T-helper 1 cell treated with Interleukin-12 subunit alpha and Interleukin-12 subunit beta and Interleukin-4 antibody, amounts not matched to agents 30 ng/mL and 1 ng/mL, for 36 hours (primary cell): Measurements from ENCODE around the gene YARS1. TPM values are rescaled to one million over a fixed set of nuclear protein-coding genes. Genes with fewer than 3 reads are reported as not detected.
"Not testable (repeated sequence)": the region's sequence is repeated elsewhere in the genome, so short reads cannot be mapped to it uniquely, and the experiment has no call there.

Source experiments
- intact Hi-C: fragments of 100-400 bp; cut with micrococcal nuclease; formaldehyde crosslinking; loops from one replicate; pipeline ENCODE4 v1.15.1; 2024
- total RNA-seq: library from RNA; stranded (reverse); gene quantifications from 2 replicates; pipeline ENCODE4 v1.2.3, GENCODE V29; 2022

YARS1 gene
- total RNA-seq, 1 donor from 2014 or later, result 196 TPM

DNA sequence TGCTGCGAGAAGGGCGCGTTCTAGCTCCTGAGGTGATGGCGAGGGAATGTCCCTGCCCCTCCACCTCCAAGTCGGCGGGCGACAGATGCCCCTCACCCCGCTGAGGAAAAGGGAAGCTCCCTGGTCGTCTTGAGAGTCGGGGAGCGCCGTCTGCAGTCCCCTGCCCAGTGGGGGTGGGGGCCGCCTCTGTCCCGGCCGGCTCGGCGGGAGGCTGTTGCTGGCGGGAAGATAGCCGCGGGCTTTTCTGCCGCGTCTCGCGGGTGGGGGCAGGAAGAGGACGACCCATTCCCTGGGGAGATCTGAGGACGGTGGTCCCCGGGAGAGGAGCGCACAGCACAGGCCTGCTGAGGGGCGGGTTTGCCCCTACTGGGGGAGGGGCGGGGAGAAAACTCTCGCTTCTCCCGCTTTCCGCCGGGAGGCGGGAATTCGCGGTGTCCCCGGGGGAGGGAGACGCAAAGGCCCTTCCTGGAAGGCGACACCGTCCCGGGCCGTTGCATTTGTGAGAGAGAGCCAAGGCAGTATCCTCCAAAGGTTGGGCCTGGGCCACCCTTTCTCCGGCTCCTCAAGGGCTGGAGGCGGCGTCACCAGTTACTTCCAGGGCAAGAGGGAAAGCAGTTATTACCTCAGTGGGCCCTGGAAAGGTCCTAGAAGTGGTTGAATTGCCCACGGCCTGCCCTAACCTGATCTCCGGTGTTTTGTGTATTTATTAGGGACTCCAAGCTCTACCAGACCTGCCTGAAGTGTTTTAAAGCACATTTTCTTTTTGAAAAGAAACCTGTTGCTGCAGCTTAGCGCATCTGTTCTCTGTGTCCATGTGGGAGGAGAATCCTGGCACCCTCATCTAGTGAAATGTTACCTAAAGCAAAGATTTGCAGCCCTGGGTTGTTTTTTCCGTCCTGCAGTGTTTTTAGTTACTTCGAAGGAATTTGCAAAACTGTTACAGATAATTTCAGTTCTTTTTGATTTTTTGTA, 943 bp upstream of the YARS1 start:
- intact Hi-C loops, result loop anchor here (1.0 to 10.0 kb wide), 14 partner anchors 17 to 1521 kb away; partner anchors contain the start of genes AK2, BSDC1, RNF19B and SNRNP40

DNA sequence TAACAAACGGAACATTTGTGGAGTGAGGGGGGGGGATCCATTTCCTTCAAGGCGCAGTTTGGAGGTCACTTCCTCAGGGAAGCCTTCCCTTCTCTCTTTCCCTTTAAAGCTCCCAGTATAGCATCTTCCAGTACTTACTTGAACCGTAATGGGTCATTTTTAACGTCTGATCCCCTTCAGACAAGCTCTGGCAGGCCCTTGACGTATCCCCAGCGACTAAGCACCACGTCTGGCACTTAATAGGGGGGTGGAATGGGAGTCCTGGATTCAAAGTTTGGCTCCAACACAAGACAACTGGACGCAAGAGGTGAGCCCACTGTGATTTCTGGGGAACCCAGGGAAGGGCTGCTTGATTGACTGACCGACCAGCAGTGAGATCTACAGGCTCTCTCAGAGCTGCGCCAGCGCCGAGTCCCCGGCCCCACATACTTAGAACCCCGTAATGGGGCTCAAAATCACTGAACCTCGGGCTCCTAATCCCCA, 441 bp downstream of the YARS1 start:
- intact Hi-C loops, result loop anchor here (1.0 to 10.0 kb wide), 14 partner anchors 15 to 1519 kb away; partner anchors contain the start of genes AK2, BSDC1, RNF19B and SNRNP40

- intact Hi-C loops, result loop anchor here (10.0 kb wide), 1 partner anchor 639 kb away; the partner anchor contains the start of gene TXLNA
Measured at GRCh38 chr1:32813941-32814739, 3.0 kb downstream of the YARS1 start.

DNA sequence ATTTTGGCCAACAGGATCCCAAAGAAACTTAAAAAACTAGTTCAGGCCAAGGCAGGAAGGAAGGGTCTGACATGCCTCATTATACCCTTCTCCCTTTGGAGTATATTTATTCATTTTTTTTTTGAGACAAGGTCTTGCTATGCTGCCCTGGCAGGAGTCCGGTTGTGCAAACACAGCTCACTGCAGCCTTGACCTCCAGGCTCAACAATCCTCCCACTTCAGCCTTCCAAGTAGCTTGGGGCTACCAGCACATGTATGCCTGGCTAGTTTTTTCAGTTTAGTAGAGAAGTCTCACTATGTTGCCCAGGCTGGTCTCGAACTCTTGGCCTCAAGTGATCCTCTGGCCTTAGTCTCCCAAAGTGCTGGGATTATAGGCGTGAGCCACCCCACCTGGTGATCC, 5.2 kb downstream of the YARS1 start:
- intact Hi-C loops, result loop anchor here (10.0 kb wide), 1 partner anchor 637 kb away; the partner anchor contains the start of gene TXLNA

DNA sequence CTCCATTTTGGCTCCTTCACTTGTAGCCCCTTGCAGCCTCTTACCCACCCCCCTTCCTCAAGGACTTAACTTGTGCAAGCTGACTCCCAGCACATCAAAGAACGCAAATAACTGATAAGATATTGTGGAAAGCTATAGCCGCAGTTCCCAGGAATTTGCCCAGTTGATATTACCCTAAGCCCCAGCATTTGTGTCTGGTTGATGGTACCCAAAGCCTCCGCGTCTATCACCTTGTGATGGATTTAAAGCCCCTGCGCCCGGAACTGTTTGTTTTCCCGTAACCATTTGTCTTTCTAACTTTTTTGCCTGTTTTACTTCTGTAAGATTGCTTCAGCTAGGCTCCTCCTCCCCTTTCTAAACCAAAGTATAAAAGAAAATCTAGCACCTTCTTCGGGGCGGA, 5.9 kb downstream of the YARS1 start:
- intact Hi-C loops, result loop anchor here (10.0 kb wide), 1 partner anchor 636 kb away; the partner anchor contains the start of gene TXLNA

- intact Hi-C loops, result loop anchor here (10.0 kb wide), 1 partner anchor 636 kb away; the partner anchor contains the start of gene TXLNA
Measured at GRCh38 chr1:32810358-32810757, 6.8 kb downstream of the YARS1 start.

DNA sequence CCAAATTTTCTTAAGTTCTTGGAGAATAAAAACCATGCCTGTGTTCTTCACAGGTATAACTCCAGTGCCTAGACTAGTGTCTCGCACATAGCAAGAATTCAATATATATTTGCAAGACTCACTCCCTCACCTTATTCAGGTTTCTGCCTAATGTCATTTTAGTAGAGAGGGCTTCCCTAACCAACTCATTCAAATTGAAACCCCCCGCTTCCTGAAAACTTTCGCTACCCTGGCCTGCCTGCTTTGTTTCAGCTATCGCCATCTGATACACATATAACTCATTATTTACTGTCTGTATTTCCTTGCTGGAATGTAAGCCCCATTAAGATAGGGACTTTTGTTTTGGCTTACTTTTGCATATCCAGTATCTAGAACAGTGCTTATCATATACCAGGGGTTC, 8.6 kb downstream of the YARS1 start:
- intact Hi-C loops, result no loop called here

DNA sequence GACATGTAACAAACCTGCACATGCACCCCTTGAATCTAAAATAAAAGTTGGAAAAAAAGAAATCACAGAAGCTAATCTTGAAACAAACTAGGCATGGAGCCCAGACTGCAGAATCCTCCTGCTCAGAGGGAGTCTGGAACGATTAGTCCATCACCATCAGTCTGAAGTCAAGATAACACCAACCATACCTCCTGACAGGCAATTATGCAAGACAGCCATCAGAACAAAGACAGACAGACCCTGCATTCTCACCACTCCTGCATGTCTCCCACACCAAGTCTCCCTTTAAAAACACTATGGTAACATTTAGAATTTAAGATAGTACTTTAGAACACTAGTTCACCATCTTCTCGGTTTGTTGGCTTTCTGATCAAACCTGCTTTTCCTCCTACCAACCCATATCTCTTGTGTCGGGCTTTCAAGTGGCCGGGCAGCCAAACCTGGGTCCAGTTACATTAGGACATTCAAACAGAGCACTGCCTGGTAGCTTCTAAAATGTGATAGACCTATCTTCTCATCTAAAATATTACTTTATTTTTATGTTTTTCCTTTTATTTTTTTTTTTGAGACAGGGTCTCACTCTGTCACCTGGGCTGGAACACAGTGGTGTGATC, 10.1 kb downstream of the YARS1 start:
- intact Hi-C loops, result no loop called here

DNA sequence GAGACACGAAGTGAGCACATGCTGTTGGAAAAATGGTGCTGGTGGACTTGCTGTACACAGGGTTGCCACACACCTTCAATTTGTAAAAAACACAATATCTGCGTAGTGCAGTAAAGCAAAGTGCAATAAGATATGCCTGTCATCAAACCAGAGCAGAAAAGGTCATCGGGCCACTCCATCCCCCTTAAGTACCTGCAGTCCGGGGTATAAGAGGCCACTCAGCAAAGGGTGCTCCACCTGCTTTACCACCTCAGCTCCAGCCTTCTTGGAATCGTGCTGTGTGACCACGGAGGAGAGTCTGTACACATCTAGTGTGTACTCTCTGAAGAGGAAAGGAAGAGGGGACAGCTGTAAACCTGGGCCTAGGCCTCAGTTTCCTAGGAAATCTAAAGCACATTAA, 10.9 kb downstream of the YARS1 start:
- intact Hi-C loops, result no loop called here

GRCh38 chr1:32804460-32804859, 12.7 kb downstream of the YARS1 start:
- intact Hi-C loops, result not testable (repeated sequence)

DNA sequence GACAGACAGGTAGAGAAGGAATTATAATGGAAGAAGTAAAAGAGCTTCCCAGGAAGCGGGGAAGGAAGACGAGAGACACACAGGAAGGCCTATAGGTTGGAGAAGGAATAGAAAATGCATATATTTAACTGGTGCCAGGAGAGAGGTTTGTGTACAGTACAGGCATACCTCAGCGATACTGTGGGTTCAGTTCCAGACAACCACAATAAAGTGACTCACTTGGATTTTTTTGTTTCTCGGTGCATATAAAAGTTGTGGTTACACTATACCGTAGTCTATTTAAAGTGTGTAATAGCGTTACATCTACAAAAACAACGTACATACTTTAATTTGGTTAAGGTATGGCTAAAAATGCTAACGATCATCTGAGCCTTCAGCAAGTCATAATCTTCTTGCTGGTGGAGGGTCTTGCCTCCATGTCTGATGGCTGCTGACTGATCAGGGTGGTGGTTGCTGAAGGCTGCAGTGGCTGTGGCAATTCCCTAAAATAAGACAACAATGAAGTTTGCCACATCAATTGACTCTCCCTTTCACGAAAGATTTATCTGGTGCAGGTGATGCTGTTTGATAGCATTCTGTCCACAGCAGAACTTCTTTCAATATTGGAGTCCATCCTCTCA, 16.0 kb downstream of the YARS1 start:
- intact Hi-C loops, result loop anchor here (1.0 kb wide), 1 partner anchor 16 kb away; the partner anchor contains the start of genes S100PBP and YARS1

GRCh38 chr1:32798679-32799416, 18.3 kb downstream of the YARS1 start:
- intact Hi-C loops, result loop anchor here (1.0 to 5.0 kb wide), 7 partner anchors 26 to 548 kb away; partner anchors contain the start of genes AK2 and ZBTB8OS

DNA sequence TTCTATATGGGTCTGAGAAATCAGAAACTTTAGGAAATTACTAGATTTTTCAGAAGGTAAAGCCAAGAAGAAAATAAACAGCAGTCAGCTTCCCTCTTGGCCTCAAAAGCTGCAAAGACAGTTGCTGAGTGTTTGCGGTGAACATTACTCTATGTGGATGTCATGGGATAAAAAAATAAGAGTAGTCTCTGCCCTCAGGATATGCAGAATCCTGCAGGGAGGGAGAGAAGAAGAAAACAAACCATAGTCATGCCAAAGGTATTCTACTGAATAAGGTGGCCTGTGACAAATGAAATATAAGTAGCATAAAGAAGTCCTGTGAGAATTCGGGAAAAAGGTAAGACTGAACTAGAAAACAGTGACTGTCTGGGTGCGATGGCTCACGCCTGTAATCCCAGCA, 19.0 kb downstream of the YARS1 start:
- intact Hi-C loops, result loop anchor here (5.0 kb wide), 3 partner anchors 184 to 549 kb away; no protein-coding TSS in a partner anchor

GRCh38 chr1:32797456-32797855, 19.7 kb downstream of the YARS1 start:
- intact Hi-C loops, result loop anchor here (5.0 kb wide), 3 partner anchors 185 to 550 kb away; no protein-coding TSS in a partner anchor

DNA sequence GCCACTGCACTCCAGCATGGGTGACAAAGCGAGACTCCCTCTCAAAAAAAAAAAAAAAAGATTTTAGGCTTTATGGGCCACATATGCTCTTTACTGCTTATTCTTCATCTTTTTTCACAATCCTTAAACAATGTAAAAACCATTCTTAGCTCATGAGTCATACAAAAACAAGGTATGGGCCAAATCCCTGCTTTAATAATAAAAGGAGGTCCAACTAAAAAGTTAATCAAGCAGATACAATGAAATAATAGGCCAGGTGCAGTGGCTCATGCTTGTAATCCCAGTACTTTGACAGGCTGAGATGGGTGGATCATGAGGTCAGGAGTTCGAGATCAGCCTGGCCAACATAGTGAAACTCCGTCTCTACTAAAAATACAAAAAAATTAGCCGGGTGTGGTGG, 21.4 kb downstream of the YARS1 start:
- intact Hi-C loops, result loop anchor here (5.0 kb wide), 3 partner anchors 187 to 552 kb away; no protein-coding TSS in a partner anchor

DNA sequence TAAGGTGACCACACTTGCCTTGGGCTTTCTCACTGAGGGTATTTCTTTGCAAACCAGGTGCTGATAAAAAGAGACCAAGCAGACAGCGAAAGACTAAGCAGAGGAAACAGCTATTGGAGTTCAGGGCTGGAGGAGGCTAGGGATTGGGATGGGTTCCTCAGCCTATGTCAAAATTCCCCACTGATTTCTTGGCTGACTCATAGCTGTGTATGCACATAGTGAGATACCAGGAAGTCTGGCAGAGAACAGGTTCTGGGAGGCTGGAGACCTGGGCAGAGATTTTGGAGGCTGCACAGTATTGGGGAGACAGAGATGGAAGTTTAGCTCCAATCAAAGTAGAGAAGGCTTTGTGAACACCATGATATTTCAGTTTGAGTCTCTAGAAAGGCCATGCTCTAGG, 25.3 kb downstream of the YARS1 start:
- intact Hi-C loops, result no loop called here

DNA sequence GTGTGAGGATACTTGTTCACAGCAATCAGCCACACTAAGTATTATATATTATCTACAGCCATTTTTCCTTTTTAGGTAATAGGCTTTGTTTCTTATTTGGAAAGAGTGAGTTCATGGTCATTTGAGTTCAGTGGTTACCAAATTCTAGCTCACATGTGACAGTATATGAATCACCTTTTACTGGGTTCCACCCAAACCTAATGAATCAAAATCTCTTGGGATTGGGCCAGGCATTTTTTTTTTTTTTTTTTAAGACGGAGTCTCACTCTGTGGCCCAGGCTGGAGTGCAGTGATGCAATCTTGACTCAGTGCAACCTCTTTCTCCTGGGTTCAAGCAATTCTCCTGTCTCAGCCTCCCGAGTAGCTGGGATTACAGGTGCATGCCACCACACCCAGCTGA, 27.8 kb downstream of the YARS1 start:
- intact Hi-C loops, result not testable (repeated sequence)

- intact Hi-C loops, result no loop called here
Measured at GRCh38 chr1:32786856-32787255, 30.3 kb downstream of the YARS1 start.

DNA sequence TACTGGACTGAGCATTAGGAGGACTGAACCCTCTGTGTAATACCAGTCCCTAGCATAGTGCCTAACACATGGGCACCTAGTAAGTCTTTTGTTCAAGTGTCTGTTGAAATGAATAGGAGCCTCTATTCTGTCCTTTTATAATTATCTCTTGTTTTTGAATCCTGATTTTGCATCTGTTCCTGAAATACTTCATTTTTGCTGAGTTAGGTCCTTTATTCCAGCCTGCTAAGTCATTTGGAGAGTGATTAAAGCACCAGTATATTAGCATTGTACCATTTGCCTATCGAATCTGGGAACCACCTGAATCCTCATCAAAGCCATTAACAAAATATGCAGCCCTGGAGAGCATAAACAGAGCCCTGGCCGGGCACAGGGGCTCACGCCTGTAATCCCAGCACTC, 32.3 kb downstream of the YARS1 start:
- intact Hi-C loops, result no loop called here
